GM12878 (cell line): ENCODE data around the gene CLC. TPM values are rescaled to one million over a fixed set of nuclear protein-coding genes. Genes with fewer than 3 reads are reported as not detected.
A peak's percentile ranks its signal among the peaks of the same experiment; 100 is the strongest.

Experiments used
- ATAC-seq: fragments of 200-7000 bp; cut with Tn5 transposase; 3 replicates; pipeline ENCODE4 v1.9.1; 2020; ENCODE audit warnings: mild to moderate bottlenecking, moderate library complexity
- BruUV-seq: library from RNA; stranded (reverse); fragments of 400-500 nt; replicated peaks from 2 replicates; lab custom pipeline; 2021; lab: Mats Ljungman, UMichigan
- CTCF ChIA-PET: fragments of 300-600 bp; sonication (Branson Sonifier 250); formaldehyde crosslinking; extraction: SDS; loops from one replicate; lab custom pipeline; 2021; ENCODE audit warnings: inconsistent platforms; lab: Yijun Ruan, JAX
- POLR2A ChIA-PET: fragments of 350-600 bp; formaldehyde crosslinking; extraction: SDS; loops from one replicate; lab custom pipeline; 2021; ENCODE audit warnings: inconsistent platforms; lab: Charles Lee
- RAD21 ChIA-PET: fragments of 300-600 bp; sonication (Branson Sonifier 250); formaldehyde crosslinking; loops from one replicate; lab custom pipeline; 2023; ENCODE audit warnings: antibody characterized with exemption; ENCODE audit not compliant: unreplicated experiment; lab: Charles Lee
- SMC1A ChIA-PET: fragments of 300-600 bp; sonication (Branson Sonifier 250); formaldehyde crosslinking; loops from one replicate; lab custom pipeline; 2023; ENCODE audit not compliant: unreplicated experiment, uncharacterized antibody; lab: Charles Lee
- DNase-seq: peaks from one replicate; pipeline ENCODE4 v3.0.0-alpha.2; 2011; ENCODE audit warnings: low read depth, low spot score
- FAIRE-seq: peaks from 3 replicates; lab custom pipeline; 2011; peaks lifted over from hg19 to GRCh38; lab: Jason Lieb, UNC
- H2AFZ ChIP-seq: 2 replicates; pipeline ENCODE4 v1.6.0; 2011; ENCODE audit warnings: low read depth, low read length, control low read depth; ENCODE audit not compliant: control insufficient read depth
- H3K27ac ChIP-seq: 2 replicates; pipeline ENCODE4 v1.5.1; 2011; ENCODE audit warnings: control low read depth; ENCODE audit not compliant: control insufficient read depth, insufficient read depth
- H3K27me3 ChIP-seq, 2 experiments: replicated peaks in 1 of 2; 2 replicates each; pipeline versions ENCODE4 v1.6.0 to v1.6.1; 2011; ENCODE audit warnings: low read length in 1 of 2; ENCODE audit not compliant: control insufficient read depth in 2 of 2, insufficient read depth in 2 of 2
- H3K36me3 ChIP-seq, 2 experiments: 2 replicates each; pipeline ENCODE4 v1.5.1; 2011; ENCODE audit warnings: low read length in 1 of 2; ENCODE audit not compliant: control insufficient read depth in 2 of 2, insufficient read depth in 2 of 2
- H3K4me1 ChIP-seq: 2 replicates; pipeline ENCODE4 v1.6.1; 2011; ENCODE audit warnings: mild to moderate bottlenecking, low read length, moderate library complexity, mixed read lengths; ENCODE audit not compliant: control insufficient read depth, insufficient read depth
- H3K4me2 ChIP-seq: 2 replicates; pipeline ENCODE4 v1.6.0; 2011; ENCODE audit warnings: control low read depth; ENCODE audit not compliant: control insufficient read depth, insufficient read depth
- H3K4me3 ChIP-seq: fragments of 200-600 bp; sonication (generic); 2 replicates; pipeline ENCODE4 v1.5.1; 2016
- H3K79me2 ChIP-seq: 2 replicates; pipeline ENCODE4 v1.6.0; 2011; ENCODE audit warnings: low read length; ENCODE audit not compliant: control insufficient read depth, insufficient read depth
- H3K9ac ChIP-seq: 2 replicates; pipeline ENCODE4 v1.8.0; 2011; ENCODE audit warnings: low read length, control low read depth, mixed read lengths; ENCODE audit not compliant: control insufficient read depth, insufficient read depth
- H3K9me3 ChIP-seq: replicated peaks from 3 replicates; pipeline ENCODE4 v1.5.1; 2011; ENCODE audit warnings: mild to moderate bottlenecking, low read length; ENCODE audit not compliant: control insufficient read depth, insufficient read depth
- H4K20me1 ChIP-seq: 2 replicates; pipeline ENCODE4 v1.6.0; 2011; ENCODE audit not compliant: control insufficient read depth, insufficient read depth
- BACH1 ChIP-seq: fragments of 450-650 bp; IDR thresholded peaks from 2 replicates; pipeline ENCODE4 v1.6.1; 2017; ENCODE audit warnings: mild to moderate bottlenecking, borderline replicate concordance
- CREB1 ChIP-seq: IDR thresholded peaks from 2 replicates; pipeline ENCODE4 v1.6.1; 2012; ENCODE audit warnings: low read depth, mild to moderate bottlenecking, inconsistent platforms
- DPF2 ChIP-seq: fragments of 450-650 bp; IDR thresholded peaks from 2 replicates; pipeline ENCODE4 v1.6.1; 2017; ENCODE audit warnings: mild to moderate bottlenecking
- FOS ChIP-seq: IDR thresholded peaks from 3 replicates; pipeline ENCODE4 v1.6.1; 2011; ENCODE audit warnings: borderline replicate concordance; ENCODE audit not compliant: insufficient read length; ENCODE audit errors: extremely low read depth
- IKZF1 ChIP-seq: fragments of 450-650 bp; conservative IDR thresholded peaks from 2 replicates; pipeline ENCODE4 v1.6.1; 2017; ENCODE audit warnings: antibody characterized with exemption, mild to moderate bottlenecking
- IKZF2 ChIP-seq, 2 experiments: fragments of 450-650 bp; IDR thresholded peaks; 2 replicates each; pipeline ENCODE4 v1.6.1; 2017; ENCODE audit warnings: mild to moderate bottlenecking in 2 of 2, moderate library complexity in 2 of 2
- MTA2 ChIP-seq: fragments of 450-650 bp; IDR thresholded peaks from 2 replicates; pipeline ENCODE4 v1.6.1; 2016; ENCODE audit warnings: low read depth, mild to moderate bottlenecking, moderate library complexity
- NBN ChIP-seq: fragments of 450-650 bp; IDR thresholded peaks from 2 replicates; pipeline ENCODE4 v1.6.1; 2016
- SPI1 ChIP-seq: IDR thresholded peaks from 2 replicates; pipeline ENCODE4 v1.6.1; 2011; ENCODE audit warnings: low read depth, mild to moderate bottlenecking, low read length, moderate library complexity, borderline replicate concordance; ENCODE audit not compliant: insufficient read depth
- ZSCAN29 ChIP-seq: fragments of 450-650 bp; IDR thresholded peaks from 2 replicates; pipeline ENCODE4 v1.6.1; 2017; ENCODE audit warnings: mild to moderate bottlenecking, moderate library complexity
- in situ Hi-C: fragments of 300-500 bp; cut with MboI; formaldehyde crosslinking; loops from 9 replicates; pipeline ENCODE4 v1.14.3; 2018; ENCODE audit warnings: mixed read lengths
- intact Hi-C: fragments of 100-400 bp; cut with micrococcal nuclease; formaldehyde crosslinking; loops from one replicate; pipeline ENCODE4 v1.14.2; 2022; ENCODE audit not compliant: unreplicated experiment
- polyA plus RNA-seq, 11 experiments: library from polyadenylated mRNA; depleted of rRNA in 4 of 11; unstranded in 6 of 11; stranded (reverse) in 5 of 11; fragments of >200 nt; fragmentation: Nextera tagmentation in 4 of 11; fragmentation: Illumina TruSeq in 1 of 11; extraction: Ambion mirVana in 4 of 11; extraction: Trizol in 1 of 11; gene quantifications; 1 replicate in 1 of 11; 2 replicates in 10 of 11; pipeline versions ENCODE4 v1.2.1 to v1.2.3, GENCODE V29; 2011 to 2016; ENCODE audit warnings: inconsistent platforms in 2 of 11, missing spikeins in 2 of 11, low read depth in 1 of 11
- total RNA-seq, 4 experiments: library from RNA; depleted of rRNA in 3 of 4; stranded (reverse); fragments of >200 nt in 3 of 4; fragmentation: Illumina TruSeq in 1 of 4; extraction: Trizol in 1 of 4; gene quantifications; 2 replicates each; pipeline versions ENCODE4 v1.2.1 to v1.2.3, GENCODE V29; 2013 to 2021
- TF ChIP-seq, protein P1 (sequence below): IDR thresholded peaks from 2 replicates; pipeline ENCODE4 v1.6.1; 2011; ENCODE audit warnings: low read depth, low read length, improper control_type of control experiment, borderline replicate concordance
- TF ChIP-seq, protein P2 (sequence below): IDR thresholded peaks from 2 replicates; pipeline ENCODE4 v1.6.1; 2011; ENCODE audit warnings: mild to moderate bottlenecking, low read depth, low read length, moderate library complexity; ENCODE audit not compliant: insufficient replicate concordance
- TF ChIP-seq, protein P3 (sequence below): IDR thresholded peaks from 2 replicates; pipeline ENCODE4 v1.6.1; 2011; ENCODE audit warnings: borderline replicate concordance, low read depth, mild to moderate bottlenecking, moderate library complexity, mixed read lengths, low read length; ENCODE audit not compliant: insufficient read depth; ENCODE audit errors: extremely low read length
- TF ChIP-seq, protein P4 (sequence below): fragments of 450-650 bp; IDR thresholded peaks from 2 replicates; pipeline ENCODE4 v1.6.1; 2017; ENCODE audit warnings: low read depth, mild to moderate bottlenecking, moderate library complexity

CLC gene
- total and polyA plus RNA-seq, 10 of the 15 experiments (the other 5 are each of a cell fraction or from before 2014, with no cell fraction given), result 0.18 to 0.36 (median 0.29) TPM; not detected in 4

DNA sequence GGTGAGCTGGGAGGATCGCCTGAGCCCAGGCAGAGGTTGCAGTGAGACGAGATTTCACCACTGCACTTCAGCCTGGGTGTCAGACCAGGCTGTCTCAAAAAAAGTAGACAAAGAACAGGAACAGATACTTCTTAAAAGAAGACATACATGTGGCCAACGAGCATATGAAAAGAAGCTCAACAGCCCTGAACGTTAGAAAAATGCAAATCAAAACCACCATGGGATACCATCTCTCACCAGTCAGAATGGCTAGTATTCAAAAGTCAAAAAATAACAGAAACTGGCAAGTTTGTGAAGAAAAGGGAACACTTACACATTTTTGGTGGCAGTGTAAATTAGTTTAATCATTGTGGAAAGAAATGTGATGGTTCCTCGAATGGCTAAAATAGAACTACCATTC, 36.5 kb downstream of the CLC start (continued):
- TF ChIP-seq, protein P1, sequence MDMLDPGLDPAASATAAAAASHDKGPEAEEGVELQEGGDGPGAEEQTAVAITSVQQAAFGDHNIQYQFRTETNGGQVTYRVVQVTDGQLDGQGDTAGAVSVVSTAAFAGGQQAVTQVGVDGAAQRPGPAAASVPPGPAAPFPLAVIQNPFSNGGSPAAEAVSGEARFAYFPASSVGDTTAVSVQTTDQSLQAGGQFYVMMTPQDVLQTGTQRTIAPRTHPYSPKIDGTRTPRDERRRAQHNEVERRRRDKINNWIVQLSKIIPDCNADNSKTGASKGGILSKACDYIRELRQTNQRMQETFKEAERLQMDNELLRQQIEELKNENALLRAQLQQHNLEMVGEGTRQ, result no peak

DNA sequence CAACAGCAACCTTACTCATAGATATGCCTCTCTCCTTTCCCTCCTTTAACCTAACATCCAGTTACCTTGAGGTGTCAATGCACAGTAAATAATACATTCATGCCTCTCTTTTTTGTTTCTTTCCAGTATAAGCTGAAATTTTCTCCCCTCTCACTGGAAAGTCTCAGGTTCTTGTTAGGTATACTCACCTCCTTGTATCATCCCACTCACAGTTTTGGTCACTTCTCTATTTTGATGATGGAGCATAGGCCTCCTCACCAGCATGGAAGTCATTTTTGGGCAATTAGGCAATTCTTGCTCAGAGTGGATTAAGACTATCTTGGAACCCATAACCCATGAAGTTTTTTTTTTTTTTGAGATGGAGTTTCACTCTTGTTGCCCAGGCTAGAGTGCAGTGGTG, 39.3 kb downstream of the CLC start:
- in situ Hi-C loops, result no loop called here
- ChIA-PET RAD21 (interaction anchor here (0.9 to 4.9 kb wide), 2 partner anchors 18 to 23 kb away, joined by 4 to 78 read pairs; no protein-coding TSS in a partner anchor), POLR2A (interaction anchor here (0.6 to 1.0 kb wide), 4 partner anchors 12 to 45 kb away, joined by 3 read pairs; no protein-coding TSS in a partner anchor), SMC1A (interaction anchor here (0.9 to 8.1 kb wide), 5 partner anchors 9 to 135 kb away, joined by 3 to 113 read pairs (median 9); partner anchors contain the start of gene DYRK1B), CTCF (interaction anchor here (1.7 to 9.3 kb wide), 2 partner anchors 23 to 145 kb away, joined by 5 to 103 read pairs; no protein-coding TSS in a partner anchor)
- Histone ChIP-seq H3K27me3 (no peaks in the 10 kb centered on the region), H3K36me3 (0 out of 4 replicates have a peak, but pooled peaks cover 0 to 3% of the 10 kb centered on the region in 2 experiments), H2AFZ (no peak overlapping the region), H4K20me1 (no peaks in the 10 kb centered on the region), H3K27ac (peak overlapping the region; percentile 50), H3K4me2 (peak overlapping the region; percentile 43), H3K79me2 (no peaks in the 10 kb centered on the region), H3K9me3 (no peaks in the 10 kb centered on the region; the same call in 2 of the 3 replicates), H3K9ac (no peak overlapping the region), H3K4me3 (no peak overlapping the region), H3K4me1 (peaks cover 50% of the 10 kb centered on the region)
- ATAC-seq, result peak; percentile 49; the same call in 2 of the 3 replicates
- no peak for DNase-seq
- no peak for FAIRE-seq
- intact Hi-C loops, result no loop called here
- BruUV-seq, result no TSS peak
- peak; percentile 55 to 57; a peak in 2 of 4 replicates for TF ChIP-seq IKZF2 (IDR thresholded peaks at IDR 0.05)
- TF ChIP-seq NBN, result 0 out of 2 replicates have a peak, but pooled peaks have one; percentile 40
- 0 out of 2 replicates have a peak, but pooled peaks have one; percentile 39 for TF ChIP-seq DPF2
- 0 out of 2 replicates have a peak, but pooled peaks have one; percentile 41 for TF ChIP-seq IKZF1
- TF ChIP-seq, protein P2, sequence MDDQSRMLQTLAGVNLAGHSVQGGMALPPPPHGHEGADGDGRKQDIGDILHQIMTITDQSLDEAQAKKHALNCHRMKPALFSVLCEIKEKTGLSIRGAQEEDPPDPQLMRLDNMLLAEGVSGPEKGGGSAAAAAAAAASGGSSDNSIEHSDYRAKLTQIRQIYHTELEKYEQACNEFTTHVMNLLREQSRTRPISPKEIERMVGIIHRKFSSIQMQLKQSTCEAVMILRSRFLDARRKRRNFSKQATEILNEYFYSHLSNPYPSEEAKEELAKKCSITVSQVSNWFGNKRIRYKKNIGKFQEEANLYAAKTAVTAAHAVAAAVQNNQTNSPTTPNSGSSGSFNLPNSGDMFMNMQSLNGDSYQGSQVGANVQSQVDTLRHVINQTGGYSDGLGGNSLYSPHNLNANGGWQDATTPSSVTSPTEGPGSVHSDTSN, result no peak
- TF ChIP-seq SPI1, result peak; percentile 82
- TF ChIP-seq ZSCAN29, result no peak
- TF ChIP-seq FOS, result no peak
- no peak for TF ChIP-seq BACH1
- TF ChIP-seq CREB1, result no peak
- TF ChIP-seq, protein P3, sequence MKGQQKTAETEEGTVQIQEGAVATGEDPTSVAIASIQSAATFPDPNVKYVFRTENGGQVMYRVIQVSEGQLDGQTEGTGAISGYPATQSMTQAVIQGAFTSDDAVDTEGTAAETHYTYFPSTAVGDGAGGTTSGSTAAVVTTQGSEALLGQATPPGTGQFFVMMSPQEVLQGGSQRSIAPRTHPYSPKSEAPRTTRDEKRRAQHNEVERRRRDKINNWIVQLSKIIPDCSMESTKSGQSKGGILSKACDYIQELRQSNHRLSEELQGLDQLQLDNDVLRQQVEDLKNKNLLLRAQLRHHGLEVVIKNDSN, result no peak
- 0 out of 2 replicates have a peak, but pooled peaks have one; percentile 45 for TF ChIP-seq MTA2
- TF ChIP-seq, protein P4, sequence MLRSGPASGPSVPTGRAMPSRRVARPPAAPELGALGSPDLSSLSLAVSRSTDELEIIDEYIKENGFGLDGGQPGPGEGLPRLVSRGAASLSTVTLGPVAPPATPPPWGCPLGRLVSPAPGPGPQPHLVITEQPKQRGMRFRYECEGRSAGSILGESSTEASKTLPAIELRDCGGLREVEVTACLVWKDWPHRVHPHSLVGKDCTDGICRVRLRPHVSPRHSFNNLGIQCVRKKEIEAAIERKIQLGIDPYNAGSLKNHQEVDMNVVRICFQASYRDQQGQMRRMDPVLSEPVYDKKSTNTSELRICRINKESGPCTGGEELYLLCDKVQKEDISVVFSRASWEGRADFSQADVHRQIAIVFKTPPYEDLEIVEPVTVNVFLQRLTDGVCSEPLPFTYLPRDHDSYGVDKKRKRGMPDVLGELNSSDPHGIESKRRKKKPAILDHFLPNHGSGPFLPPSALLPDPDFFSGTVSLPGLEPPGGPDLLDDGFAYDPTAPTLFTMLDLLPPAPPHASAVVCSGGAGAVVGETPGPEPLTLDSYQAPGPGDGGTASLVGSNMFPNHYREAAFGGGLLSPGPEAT, result peak; percentile 81
